IPS DF 4.7 (cell line): Measurements from ENCODE around the gene PSMC3.

Source experiments
- DNase-seq: peaks from one replicate; pipeline ENCODE4 v3.0.0-alpha.2; 2013; ENCODE audit warnings: low spot score; ENCODE audit errors: extremely low read depth

The PSMC3 gene

GRCh38 chr11:47376525-47377371, 49.5 kb downstream of the PSMC3 start:
- no peak for DNase-seq

- DNase-seq, result no peak
Measured at GRCh38 chr11:47376107-47376524, 50.1 kb downstream of the PSMC3 start.

GRCh38 chr11:47375546-47376085, 50.6 kb downstream of the PSMC3 start:
- no peak for DNase-seq

- no peak for DNase-seq
Measured at GRCh38 chr11:47375020-47375419, 51.2 kb downstream of the PSMC3 start.

GRCh38 chr11:47374720-47375019, 51.6 kb downstream of the PSMC3 start:
- no peak for DNase-seq

- DNase-seq, result no peak
Measured at GRCh38 chr11:47373876-47374719, 52.1 kb downstream of the PSMC3 start.

- no peak for DNase-seq
Measured at GRCh38 chr11:47372422-47372821, 53.8 kb downstream of the PSMC3 start.

- no peak for DNase-seq
Measured at GRCh38 chr11:47369676-47370075, 56.6 kb downstream of the PSMC3 start.
